GM12878 (cell line): ENCODE data around the gene CNPPD1. TPM values are rescaled to one million over a fixed set of nuclear protein-coding genes. Genes with fewer than 3 reads are reported as not detected.

Experiments
- ATAC-seq: fragments of 200-7000 bp; cut with Tn5 transposase; 3 replicates; pipeline ENCODE4 v1.9.1; 2020; ENCODE audit warnings: mild to moderate bottlenecking, moderate library complexity
- BruUV-seq: library from RNA; stranded (reverse); fragments of 400-500 nt; replicated peaks from 2 replicates; lab custom pipeline; 2021; lab: Mats Ljungman, UMichigan
- CTCF ChIA-PET: fragments of 300-600 bp; sonication (Branson Sonifier 250); formaldehyde crosslinking; extraction: SDS; loops from one replicate; lab custom pipeline; 2021; ENCODE audit warnings: inconsistent platforms; lab: Yijun Ruan, JAX
- POLR2A ChIA-PET: fragments of 350-600 bp; formaldehyde crosslinking; extraction: SDS; loops from one replicate; lab custom pipeline; 2021; ENCODE audit warnings: inconsistent platforms; lab: Charles Lee
- RAD21 ChIA-PET: fragments of 300-600 bp; sonication (Branson Sonifier 250); formaldehyde crosslinking; loops from one replicate; lab custom pipeline; 2023; ENCODE audit warnings: antibody characterized with exemption; ENCODE audit not compliant: unreplicated experiment; lab: Charles Lee
- SMC1A ChIA-PET: fragments of 300-600 bp; sonication (Branson Sonifier 250); formaldehyde crosslinking; loops from one replicate; lab custom pipeline; 2023; ENCODE audit not compliant: unreplicated experiment, uncharacterized antibody; lab: Charles Lee
- DNase-seq: peaks from one replicate; pipeline ENCODE4 v3.0.0-alpha.2; 2011; ENCODE audit warnings: low read depth, low spot score
- FAIRE-seq: peaks from 3 replicates; lab custom pipeline; 2011; peaks lifted over from hg19 to GRCh38; lab: Jason Lieb, UNC
- H2AFZ ChIP-seq: 2 replicates; pipeline ENCODE4 v1.6.0; 2011; ENCODE audit warnings: low read depth, low read length, control low read depth; ENCODE audit not compliant: control insufficient read depth
- H3K27ac ChIP-seq: 2 replicates; pipeline ENCODE4 v1.5.1; 2011; ENCODE audit warnings: control low read depth; ENCODE audit not compliant: control insufficient read depth, insufficient read depth
- H3K27me3 ChIP-seq, 2 experiments: replicated peaks in 1 of 2; 2 replicates each; pipeline versions ENCODE4 v1.6.0 to v1.6.1; 2011; ENCODE audit warnings: low read length in 1 of 2; ENCODE audit not compliant: control insufficient read depth in 2 of 2, insufficient read depth in 2 of 2
- H3K36me3 ChIP-seq, 2 experiments: 2 replicates each; pipeline ENCODE4 v1.5.1; 2011; ENCODE audit warnings: low read length in 1 of 2; ENCODE audit not compliant: control insufficient read depth in 2 of 2, insufficient read depth in 2 of 2
- H3K4me1 ChIP-seq: 2 replicates; pipeline ENCODE4 v1.6.1; 2011; ENCODE audit warnings: mild to moderate bottlenecking, low read length, moderate library complexity, mixed read lengths; ENCODE audit not compliant: control insufficient read depth, insufficient read depth
- H3K4me2 ChIP-seq: 2 replicates; pipeline ENCODE4 v1.6.0; 2011; ENCODE audit warnings: control low read depth; ENCODE audit not compliant: control insufficient read depth, insufficient read depth
- H3K4me3 ChIP-seq: fragments of 200-600 bp; sonication (generic); 2 replicates; pipeline ENCODE4 v1.5.1; 2016
- H3K79me2 ChIP-seq: 2 replicates; pipeline ENCODE4 v1.6.0; 2011; ENCODE audit warnings: low read length; ENCODE audit not compliant: control insufficient read depth, insufficient read depth
- H3K9ac ChIP-seq: 2 replicates; pipeline ENCODE4 v1.8.0; 2011; ENCODE audit warnings: low read length, control low read depth, mixed read lengths; ENCODE audit not compliant: control insufficient read depth, insufficient read depth
- H3K9me3 ChIP-seq: replicated peaks from 3 replicates; pipeline ENCODE4 v1.5.1; 2011; ENCODE audit warnings: mild to moderate bottlenecking, low read length; ENCODE audit not compliant: control insufficient read depth, insufficient read depth
- H4K20me1 ChIP-seq: 2 replicates; pipeline ENCODE4 v1.6.0; 2011; ENCODE audit not compliant: control insufficient read depth, insufficient read depth
- E2F8 ChIP-seq: fragments of 450-650 bp; IDR thresholded peaks from 2 replicates; pipeline ENCODE4 v1.6.1; 2018; ENCODE audit warnings: mild to moderate bottlenecking, low read depth, moderate library complexity; ENCODE audit not compliant: partially characterized antibody
- HCFC1 ChIP-seq: fragments of 150-350 bp; IDR thresholded peaks from 2 replicates; pipeline ENCODE4 v1.6.1; 2014; ENCODE audit warnings: low read length
- PML ChIP-seq: IDR thresholded peaks from 2 replicates; pipeline ENCODE4 v1.6.1; 2012; ENCODE audit warnings: low read length, inconsistent platforms
- RAD21 ChIP-seq: IDR thresholded peaks from 2 replicates; pipeline ENCODE4 v1.6.1; 2011; ENCODE audit warnings: mild to moderate bottlenecking, low read depth, low read length, moderate library complexity; ENCODE audit not compliant: insufficient read depth
- RFX5 ChIP-seq: IDR thresholded peaks from 2 replicates; pipeline ENCODE4 v1.6.1; 2011; ENCODE audit warnings: low read depth, low read length, improper control_type of control experiment
- SP1 ChIP-seq: IDR thresholded peaks from one replicate; pipeline ENCODE4 v1.6.1; 2011; ENCODE audit warnings: low read depth, low read length
- SRF ChIP-seq, 2 experiments: IDR thresholded peaks; 2 replicates each; pipeline ENCODE4 v1.6.1; 2011; ENCODE audit warnings: low read depth in 2 of 2, low read length in 2 of 2, mild to moderate bottlenecking in 1 of 2, moderate library complexity in 1 of 2
- TAF1 ChIP-seq: IDR thresholded peaks from 2 replicates; pipeline ENCODE4 v1.6.1; 2011; ENCODE audit warnings: mild to moderate bottlenecking, low read depth, low read length, borderline replicate concordance
- WGBS: methylation state at CpG from one replicate; pipeline ENCODE4 v1.1.6; 2016; ENCODE audit warnings: low lambda C conversion rate; ENCODE audit not compliant: insufficient replicate concordance, insufficient coverage; ENCODE audit errors: missing lambda C conversion rate; 5-methylcytosine and 5-hydroxymethylcytosine counted together
- in situ Hi-C: fragments of 300-500 bp; cut with MboI; formaldehyde crosslinking; loops from 9 replicates; pipeline ENCODE4 v1.14.3; 2018; ENCODE audit warnings: mixed read lengths
- intact Hi-C: fragments of 100-400 bp; cut with micrococcal nuclease; formaldehyde crosslinking; loops from one replicate; pipeline ENCODE4 v1.14.2; 2022; ENCODE audit not compliant: unreplicated experiment
- polyA plus RNA-seq, 11 experiments: library from polyadenylated mRNA; depleted of rRNA in 4 of 11; unstranded in 6 of 11; stranded (reverse) in 5 of 11; fragments of >200 nt; fragmentation: Nextera tagmentation in 4 of 11; fragmentation: Illumina TruSeq in 1 of 11; extraction: Ambion mirVana in 4 of 11; extraction: Trizol in 1 of 11; gene quantifications; 1 replicate in 1 of 11; 2 replicates in 10 of 11; pipeline versions ENCODE4 v1.2.1 to v1.2.3, GENCODE V29; 2011 to 2016; ENCODE audit warnings: inconsistent platforms in 2 of 11, missing spikeins in 2 of 11, low read depth in 1 of 11
- total RNA-seq, 4 experiments: library from RNA; depleted of rRNA in 3 of 4; stranded (reverse); fragments of >200 nt in 3 of 4; fragmentation: Illumina TruSeq in 1 of 4; extraction: Trizol in 1 of 4; gene quantifications; 2 replicates each; pipeline versions ENCODE4 v1.2.1 to v1.2.3, GENCODE V29; 2013 to 2021

CNPPD1 gene
- total and polyA plus RNA-seq, 10 of the 15 experiments (the other 5 are each of a cell fraction or from before 2014, with no cell fraction given), result 12.2 to 86.6 (median 43.4) TPM

GRCh38 chr2:219149667-219150066, 27.1 kb downstream of the CNPPD1 start:
- no peaks in the 10 kb centered on the region for H3K9me3 ChIP-seq
- ChIA-PET POLR2A (no interaction called here), SMC1A (no interaction called here), CTCF (interaction anchor here (1.0 to 7.7 kb wide), 7 partner anchors 10 to 121 kb away, joined by 3 to 89 read pairs (median 4); partner anchors contain the start of gene CNPPD1), RAD21 (no interaction called here)
- in situ Hi-C loops, result loop anchor here (5.0 kb wide), 1 partner anchor 92 kb away; no protein-coding TSS in a partner anchor
- BruUV-seq, result no TSS peak
- peaks cover 0 to 7% of the 10 kb centered on the region in 2 experiments; a peak in 3 of 4 replicates for H3K36me3 ChIP-seq
- no peaks in the 10 kb centered on the region for H3K27me3 ChIP-seq
- WGBS, result 0% methylated on average over 1 of the region's 1 CpG
- no peaks in the 10 kb centered on the region for H4K20me1 ChIP-seq
- DNase-seq, result no peak
- no peak overlapping the region for H2AFZ ChIP-seq
- H3K4me3 ChIP-seq, result no peak overlapping the region
- intact Hi-C loops, result no loop called here
- no peak for ATAC-seq
- no peaks in the 10 kb centered on the region for H3K4me1 ChIP-seq
- no peak overlapping the region for H3K9ac ChIP-seq
- FAIRE-seq, result no peak
- H3K27ac ChIP-seq, result no peak overlapping the region
- H3K79me2 ChIP-seq, result no peaks in the 10 kb centered on the region
- TF ChIP-seq TAF1 (no peak), RFX5 (no peak), RAD21 (no peak), HCFC1 (no peak), SRF (IDR thresholded peaks at IDR 0.05; ENCODE audit: low read depth in 2 of 2, low read length in 2 of 2) (no peak), SP1 (no peak), E2F8 (no peak), PML (no peak)
- TF ChIP-seq, all 136 proteins: peak for 0
- H3K4me2 ChIP-seq, result no peak overlapping the region
